Stimulated activated CD4-positive, alpha-beta T cell treated with anti-CD3 and anti-CD28 coated beads, Interleukin-2, amount 100 ng/mL, for 24 hours (primary cell): Measurements from ENCODE around the gene UNC13C.

Source experiments
- DNase-seq, 2 donors: peaks; one replicate each; pipeline ENCODE4 v3.0.0-alpha.2; 2020

UNC13C gene

DNA sequence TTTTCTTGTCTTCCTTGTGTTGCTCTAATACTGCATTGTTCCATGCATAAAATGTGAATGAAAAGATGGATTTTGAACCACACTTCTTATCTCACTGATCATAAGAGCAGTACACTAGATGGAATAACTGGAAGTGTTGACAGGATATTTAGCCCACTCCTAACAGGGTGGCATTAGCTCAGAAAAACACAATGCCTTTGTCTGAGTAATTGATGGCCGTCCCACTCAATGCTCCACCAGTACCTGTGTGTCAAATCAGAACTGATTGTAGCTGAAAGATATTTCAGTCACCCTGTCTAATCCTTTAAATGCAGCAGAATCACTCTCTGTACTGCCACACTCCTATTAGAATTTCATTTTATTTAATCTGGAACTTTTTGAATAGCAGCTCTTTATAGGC, 526.5 kb downstream of the UNC13C start:
- no peak for DNase-seq

DNA sequence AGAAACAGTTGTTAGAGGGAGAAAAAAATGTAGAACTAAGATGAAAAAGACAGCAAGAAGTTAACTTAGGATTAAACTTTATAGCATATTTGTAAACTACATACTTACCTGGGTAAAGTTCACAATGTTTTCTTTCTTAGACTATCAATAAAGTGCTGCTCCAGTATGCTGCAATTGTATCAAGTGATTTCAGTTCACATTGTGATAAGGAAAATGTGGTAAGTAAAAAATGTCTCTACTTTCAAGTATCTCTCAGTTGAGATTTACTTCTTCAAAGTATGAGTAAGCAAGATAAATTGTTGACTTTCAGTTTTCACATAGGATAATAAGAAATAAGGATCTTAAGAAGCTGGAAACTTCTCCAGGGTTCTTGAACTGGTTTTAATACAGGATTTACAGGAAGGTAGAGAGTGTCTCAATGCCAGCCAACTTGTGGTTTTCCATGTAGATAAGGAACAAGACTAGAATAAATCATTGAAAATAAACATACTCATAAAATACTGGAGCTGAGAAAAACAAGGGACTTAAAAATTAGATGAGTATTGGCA, 528.8 kb downstream of the UNC13C start:
- no peak for DNase-seq

DNA sequence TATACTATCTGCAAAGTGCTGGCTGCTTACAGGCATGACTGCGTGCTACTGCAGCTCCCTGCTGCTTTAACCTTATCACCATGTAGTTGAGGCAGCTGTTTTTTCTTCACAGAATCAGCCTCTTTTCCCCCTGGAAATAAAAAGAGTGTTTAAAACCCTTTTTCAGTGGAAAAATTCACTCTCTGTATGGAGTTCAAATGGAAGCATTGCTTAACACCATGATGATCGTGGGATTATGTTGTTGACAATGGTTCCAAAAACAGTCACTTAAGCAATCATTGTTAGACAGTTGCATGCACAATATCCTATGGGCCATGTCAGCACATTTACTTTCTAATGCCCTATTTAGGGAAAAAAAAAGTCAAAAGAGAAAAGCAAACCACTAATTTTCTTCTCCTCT, 536.4 kb downstream of the UNC13C start:
- no peak for DNase-seq

- no peak for DNase-seq
Measured at GRCh38 chr15:54515664-54516582, 537.7 kb downstream of the UNC13C start.

DNA sequence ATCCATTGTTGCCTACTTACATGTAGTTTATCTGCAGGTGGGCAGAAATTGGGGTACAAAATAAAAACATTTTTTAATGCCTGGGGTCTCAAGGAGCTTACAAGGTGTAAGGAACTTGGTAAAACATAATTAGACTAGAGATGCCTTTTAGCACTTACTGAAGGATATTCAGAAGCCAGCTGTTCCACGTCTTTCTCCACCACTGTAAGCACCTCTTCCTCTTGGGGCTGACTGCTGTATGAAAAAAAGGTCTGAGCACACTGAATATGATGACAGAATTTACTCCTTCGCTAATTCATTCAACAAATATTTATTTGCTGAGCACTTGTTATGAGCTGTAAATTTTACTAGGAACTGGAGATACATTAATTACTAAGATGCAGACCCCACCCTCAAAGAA, 539.1 kb downstream of the UNC13C start:
- no peak for DNase-seq

DNA sequence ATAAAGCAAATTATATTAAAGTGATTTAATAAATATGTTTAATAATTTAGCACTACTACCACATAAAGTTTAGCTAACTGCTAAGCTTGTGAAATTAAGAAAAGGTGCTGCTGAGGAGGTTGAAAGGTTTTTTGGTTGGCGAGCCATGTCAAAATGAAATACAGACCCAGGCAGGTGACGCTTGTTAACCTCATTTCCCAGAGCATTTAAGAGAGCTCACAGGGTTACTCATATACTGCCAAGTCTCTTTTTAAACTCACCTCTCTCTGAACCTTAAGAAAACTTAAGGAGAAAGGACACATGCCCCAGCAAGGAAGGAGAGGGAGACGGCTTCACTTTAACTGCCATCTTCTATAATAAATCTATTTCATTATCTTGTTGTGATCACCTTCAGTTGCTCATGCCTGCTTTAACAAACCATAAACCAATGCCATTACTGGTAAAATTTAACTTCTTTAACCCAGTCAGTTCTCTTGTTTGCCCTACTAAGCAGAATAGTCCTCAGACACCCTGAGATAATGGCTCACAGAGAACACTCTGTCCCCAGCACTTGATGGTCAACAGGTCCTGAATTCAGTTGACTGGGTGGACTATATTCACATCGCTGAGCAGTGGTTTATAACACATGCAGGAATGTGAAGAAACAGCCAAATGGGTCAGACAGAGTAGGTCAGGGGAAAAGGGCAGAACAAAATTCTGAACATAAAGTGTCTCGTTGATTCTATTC, 540.1 kb downstream of the UNC13C start:
- DNase-seq, result no peak

- DNase-seq, result no peak
Measured at GRCh38 chr15:54519577-54519976, 541.3 kb downstream of the UNC13C start.

- no peak for DNase-seq
Measured at GRCh38 chr15:54520616-54521015, 542.4 kb downstream of the UNC13C start.

GRCh38 chr15:54521206-54521605, 543.0 kb downstream of the UNC13C start:
- no peak for DNase-seq

DNA sequence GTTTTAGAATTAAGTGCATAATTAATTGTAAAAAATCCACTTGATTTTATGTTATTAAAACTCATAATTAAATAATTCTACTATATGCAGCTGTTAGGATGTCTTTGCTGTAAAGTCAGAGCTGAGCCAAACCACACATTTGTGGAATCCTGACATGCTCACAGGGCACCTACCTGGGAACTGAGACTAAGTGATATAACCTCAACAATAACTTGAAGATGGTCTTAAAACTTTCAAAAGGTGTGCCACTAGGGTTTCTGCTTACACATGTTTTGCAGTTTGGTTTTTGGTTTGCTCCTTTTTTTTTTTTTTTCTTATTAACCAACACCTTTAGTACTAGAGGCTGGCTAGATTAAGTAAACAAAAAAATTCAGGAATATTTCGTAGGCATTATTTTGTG, 549.8 kb downstream of the UNC13C start:
- DNase-seq, result no peak

DNA sequence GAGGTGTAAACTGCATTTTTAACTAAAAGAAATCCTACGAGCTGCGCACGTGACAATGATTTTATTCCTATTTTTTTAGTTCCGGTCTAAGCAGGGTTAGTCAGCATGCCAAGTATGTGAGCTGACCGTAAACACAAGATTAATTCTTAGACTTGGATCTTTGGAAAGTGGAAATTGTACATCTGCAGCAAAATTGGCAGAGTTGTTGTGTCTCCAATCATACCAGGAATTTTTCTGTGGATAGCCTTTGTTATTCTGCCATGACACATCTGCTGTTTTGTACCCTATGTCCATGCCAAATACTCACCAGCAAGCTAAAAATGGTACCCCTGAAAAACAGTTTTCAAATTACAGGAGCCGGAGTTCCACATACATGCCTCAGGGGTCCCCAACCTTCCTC, 562.5 kb downstream of the UNC13C start:
- DNase-seq, result no peak

DNA sequence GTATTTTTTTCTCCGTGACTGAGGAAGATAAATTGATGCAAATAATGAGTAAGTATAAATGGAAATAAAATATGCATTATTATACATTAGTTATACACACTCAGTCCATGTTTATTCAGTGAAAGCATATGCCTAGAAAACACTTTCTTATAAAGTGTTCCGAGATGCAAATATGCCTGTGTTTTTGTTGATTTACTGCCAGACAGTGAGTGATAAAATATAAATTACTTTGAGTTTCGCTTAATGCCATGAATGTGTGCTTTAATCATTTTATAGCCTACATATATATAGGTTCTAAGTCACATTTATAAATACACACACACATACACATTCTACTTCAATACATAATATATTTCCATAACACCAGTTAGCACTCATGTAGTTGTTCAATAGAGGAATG, 569.2 kb downstream of the UNC13C start:
- DNase-seq, result no peak

- no peak for DNase-seq
Measured at GRCh38 chr15:54550954-54551353, 572.7 kb downstream of the UNC13C start.

DNA sequence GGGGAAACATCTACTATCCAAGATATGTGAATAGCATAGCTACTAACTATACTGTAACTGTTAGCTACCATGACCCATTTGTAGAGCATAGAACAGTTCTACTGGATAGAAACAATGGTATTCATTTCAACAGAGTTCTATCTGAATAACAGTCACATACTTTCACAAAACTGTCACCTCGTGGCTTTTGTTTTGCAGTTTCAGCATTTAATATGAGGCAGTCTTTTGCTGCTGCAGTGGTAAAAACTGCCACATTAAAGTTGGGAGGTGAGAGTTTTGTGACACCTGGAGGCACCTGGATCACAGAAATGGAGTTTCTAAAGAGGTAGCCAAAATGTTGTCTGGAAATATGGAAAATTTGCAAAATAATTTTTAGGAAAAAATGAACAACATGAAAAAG, 578.0 kb downstream of the UNC13C start:
- no peak for DNase-seq

- no peak for DNase-seq
Measured at GRCh38 chr15:54559405-54560069, 581.3 kb downstream of the UNC13C start.

- no peak for DNase-seq
Measured at GRCh38 chr15:54560417-54560816, 582.2 kb downstream of the UNC13C start.

GRCh38 chr15:54564166-54564565, 585.9 kb downstream of the UNC13C start:
- no peak for DNase-seq

DNA sequence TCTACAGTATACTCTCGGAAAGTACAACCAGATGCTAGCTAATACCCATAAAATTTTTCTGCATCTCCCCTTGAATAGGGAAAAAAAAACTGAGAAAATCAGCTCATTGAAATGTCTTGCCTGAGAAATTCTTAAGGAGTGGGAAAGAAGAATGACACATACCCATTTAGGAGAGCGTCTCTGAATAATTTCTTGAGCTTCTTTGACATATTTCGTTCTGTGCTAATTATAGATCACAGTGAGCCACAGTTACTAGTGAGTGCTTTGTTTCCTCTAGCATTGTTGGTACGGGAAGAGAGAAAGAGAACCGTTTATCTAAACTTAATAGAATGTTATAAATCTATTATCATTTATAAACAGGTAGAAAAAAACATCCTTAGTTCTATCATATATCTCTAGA, 588.4 kb downstream of the UNC13C start:
- DNase-seq, result no peak

DNA sequence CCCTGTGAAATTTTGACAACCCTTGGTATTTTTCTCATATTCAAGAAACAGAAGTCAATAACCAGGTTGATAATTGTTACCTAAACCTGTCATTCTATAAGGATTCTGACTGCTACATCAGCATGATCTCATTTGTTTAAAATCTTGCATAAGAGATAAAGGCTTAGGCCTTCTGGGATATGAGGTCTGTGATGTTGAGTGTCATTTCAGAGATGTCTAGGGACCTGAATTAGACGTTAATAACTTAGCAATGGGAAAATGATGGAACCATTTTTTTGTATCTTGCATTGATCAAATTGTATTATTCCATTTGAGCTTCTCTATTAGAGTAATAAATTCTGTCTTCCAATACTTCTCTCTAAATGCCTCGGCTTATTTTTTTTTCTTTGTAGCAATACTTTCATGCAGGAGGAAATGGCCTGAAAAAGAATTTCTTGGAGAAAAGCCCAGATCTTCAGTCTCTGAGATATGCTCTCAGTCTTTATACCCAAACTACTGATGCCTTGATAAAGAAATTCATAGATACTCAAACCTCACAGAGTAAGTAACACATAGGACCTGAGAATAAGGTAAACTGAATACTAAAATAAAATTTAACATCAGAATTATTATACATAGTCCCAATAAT, 589.3 kb downstream of the UNC13C start:
- no peak for DNase-seq

- no peak for DNase-seq
Measured at GRCh38 chr15:54568381-54568780, 590.1 kb downstream of the UNC13C start.

DNA sequence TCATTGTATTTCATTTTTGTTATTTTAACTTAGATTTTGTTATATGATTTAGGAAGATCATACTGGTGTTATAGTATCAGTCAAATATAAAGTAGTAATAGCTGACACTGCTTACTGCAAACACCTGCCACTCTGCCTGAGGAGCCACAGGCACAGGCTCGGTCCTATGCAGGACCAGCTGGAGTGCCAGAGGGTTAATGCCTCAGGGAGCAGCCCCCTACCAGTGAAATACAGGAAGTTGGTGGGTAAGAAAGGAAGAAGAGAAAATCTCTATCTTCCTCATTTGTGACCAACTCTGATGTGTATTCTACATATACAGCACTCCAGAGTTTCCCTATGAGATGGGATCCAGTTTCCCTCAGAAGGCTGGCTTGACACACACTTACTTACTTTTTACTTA, 593.3 kb downstream of the UNC13C start:
- no peak for DNase-seq

GRCh38 chr15:54575586-54575985, 597.3 kb downstream of the UNC13C start:
- DNase-seq, result no peak
